IPS-NIHi11 (cell line): ENCODE data around the gene RIN3.

Experiments
- DNase-seq: peaks from one replicate; pipeline ENCODE4 v3.0.0; 2012; ENCODE audit warnings: mixed read lengths, low spot score

Gene RIN3

GRCh38 chr14:92555465-92556111 is 42.0 kb downstream of the RIN3 start:
- DNase-seq = no peak

GRCh38 chr14:92556255-92556741 is 42.7 kb downstream of the RIN3 start:
- no peak for DNase-seq

GRCh38 chr14:92556863-92557543 is 43.4 kb downstream of the RIN3 start:
- no peak for DNase-seq

GRCh38 chr14:92557544-92557912 is 43.9 kb downstream of the RIN3 start:
- no peak for DNase-seq

- no peak for DNase-seq
Observed at GRCh38 chr14:92558319-92558718, 44.7 kb downstream of the RIN3 start.

- DNase-seq = no peak
Observed at GRCh38 chr14:92559486-92559885, 45.9 kb downstream of the RIN3 start.

GRCh38 chr14:92560106-92560865 is 46.7 kb downstream of the RIN3 start:
- DNase-seq = no peak

GRCh38 chr14:92561906-92562479 is 48.4 kb downstream of the RIN3 start:
- no peak for DNase-seq

- DNase-seq = no peak
Observed at GRCh38 chr14:92563359-92563758, 49.8 kb downstream of the RIN3 start.

GRCh38 chr14:92563765-92564285 is 50.2 kb downstream of the RIN3 start:
- DNase-seq = no peak

- no peak for DNase-seq
Observed at GRCh38 chr14:92564344-92565039, 50.9 kb downstream of the RIN3 start.

GRCh38 chr14:92565040-92565717 is 51.6 kb downstream of the RIN3 start:
- no peak for DNase-seq

GRCh38 chr14:92565718-92566115 is 52.1 kb downstream of the RIN3 start:
- DNase-seq = no peak

GRCh38 chr14:92567173-92567725 is 53.7 kb downstream of the RIN3 start:
- no peak for DNase-seq

GRCh38 chr14:92568621-92569479 is 55.3 kb downstream of the RIN3 start:
- DNase-seq = no peak

GRCh38 chr14:92570674-92571262 is 57.2 kb downstream of the RIN3 start:
- no peak for DNase-seq

GRCh38 chr14:92572050-92572449 is 58.5 kb downstream of the RIN3 start:
- DNase-seq = no peak

GRCh38 chr14:92573761-92574498 is 60.3 kb downstream of the RIN3 start:
- peak; percentile 35 for DNase-seq
